GM12872 (cell line): ENCODE measurements around the gene ZAR1.

Source experiments
- TF ChIP-seq, protein P1 (sequence below): IDR thresholded peaks from 3 replicates; pipeline ENCODE4 v1.5.1; 2011; ENCODE audit warnings: low read depth, mild to moderate bottlenecking, low read length, moderate library complexity; ENCODE audit not compliant: insufficient read depth

The ZAR1 gene, protein sequence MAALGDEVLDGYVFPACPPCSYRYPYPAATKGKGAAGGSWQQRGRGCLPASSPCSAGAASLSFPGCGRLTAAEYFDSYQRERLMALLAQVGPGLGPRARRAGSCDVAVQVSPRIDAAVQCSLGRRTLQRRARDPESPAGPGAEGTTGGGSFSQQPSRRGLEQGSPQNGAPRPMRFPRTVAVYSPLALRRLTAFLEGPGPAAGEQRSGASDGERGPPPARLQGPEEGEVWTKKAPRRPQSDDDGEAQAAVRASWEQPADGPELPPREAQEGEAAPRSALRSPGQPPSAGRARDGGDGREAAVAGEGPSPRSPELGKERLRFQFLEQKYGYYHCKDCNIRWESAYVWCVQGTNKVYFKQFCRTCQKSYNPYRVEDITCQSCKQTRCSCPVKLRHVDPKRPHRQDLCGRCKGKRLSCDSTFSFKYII

DNA sequence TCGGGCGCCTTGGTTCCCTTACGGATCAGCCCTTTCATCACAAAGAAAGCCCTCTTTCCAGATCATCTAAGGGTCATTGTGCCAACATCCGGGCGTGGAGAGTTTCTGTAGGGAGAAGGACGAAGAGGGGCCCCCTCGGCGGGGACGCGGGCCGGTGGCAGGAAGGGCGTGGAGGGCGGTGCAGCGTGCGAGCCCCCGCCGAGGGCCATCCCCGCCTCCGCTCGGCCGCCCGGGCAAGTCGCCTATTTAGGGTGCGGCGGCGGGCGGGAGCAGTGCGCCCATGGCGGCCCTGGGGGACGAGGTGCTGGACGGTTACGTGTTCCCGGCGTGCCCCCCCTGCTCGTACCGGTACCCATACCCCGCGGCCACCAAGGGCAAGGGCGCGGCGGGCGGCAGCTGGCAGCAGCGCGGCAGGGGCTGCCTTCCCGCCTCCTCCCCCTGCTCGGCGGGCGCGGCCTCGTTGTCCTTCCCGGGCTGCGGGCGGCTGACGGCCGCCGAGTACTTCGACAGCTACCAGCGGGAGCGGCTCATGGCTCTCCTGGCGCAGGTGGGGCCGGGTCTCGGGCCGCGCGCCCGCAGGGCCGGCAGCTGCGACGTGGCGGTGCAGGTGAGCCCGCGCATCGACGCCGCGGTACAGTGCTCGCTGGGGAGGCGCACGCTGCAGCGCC, at the start of gene ZAR1:
Gene ZAR1 (plus strand): TSS at position 241 of the 668 bp plus-strand sequence. CDS start 40 bp downstream, at position 281.
- TF ChIP-seq, protein P1, sequence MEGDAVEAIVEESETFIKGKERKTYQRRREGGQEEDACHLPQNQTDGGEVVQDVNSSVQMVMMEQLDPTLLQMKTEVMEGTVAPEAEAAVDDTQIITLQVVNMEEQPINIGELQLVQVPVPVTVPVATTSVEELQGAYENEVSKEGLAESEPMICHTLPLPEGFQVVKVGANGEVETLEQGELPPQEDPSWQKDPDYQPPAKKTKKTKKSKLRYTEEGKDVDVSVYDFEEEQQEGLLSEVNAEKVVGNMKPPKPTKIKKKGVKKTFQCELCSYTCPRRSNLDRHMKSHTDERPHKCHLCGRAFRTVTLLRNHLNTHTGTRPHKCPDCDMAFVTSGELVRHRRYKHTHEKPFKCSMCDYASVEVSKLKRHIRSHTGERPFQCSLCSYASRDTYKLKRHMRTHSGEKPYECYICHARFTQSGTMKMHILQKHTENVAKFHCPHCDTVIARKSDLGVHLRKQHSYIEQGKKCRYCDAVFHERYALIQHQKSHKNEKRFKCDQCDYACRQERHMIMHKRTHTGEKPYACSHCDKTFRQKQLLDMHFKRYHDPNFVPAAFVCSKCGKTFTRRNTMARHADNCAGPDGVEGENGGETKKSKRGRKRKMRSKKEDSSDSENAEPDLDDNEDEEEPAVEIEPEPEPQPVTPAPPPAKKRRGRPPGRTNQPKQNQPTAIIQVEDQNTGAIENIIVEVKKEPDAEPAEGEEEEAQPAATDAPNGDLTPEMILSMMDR: no peak

DNA sequence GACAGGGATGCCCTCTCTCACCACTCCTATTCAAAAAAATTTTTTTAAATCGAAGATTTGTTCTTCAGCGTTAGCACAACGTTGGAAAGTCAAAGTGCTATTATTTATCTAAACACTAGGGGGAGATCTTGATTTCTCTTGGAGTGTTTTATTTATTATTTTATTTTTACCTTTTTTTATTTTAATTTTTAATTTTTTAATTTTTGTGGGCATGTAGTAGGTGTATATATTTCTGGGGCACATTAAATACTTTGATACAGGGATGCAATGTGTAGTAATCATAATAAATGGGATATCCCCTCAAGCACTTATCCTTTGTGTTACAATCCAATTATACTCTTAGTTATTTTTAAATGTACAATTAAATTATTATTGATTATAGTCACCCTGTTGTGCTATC, 44.3 kb upstream of the ZAR1 start:
- TF ChIP-seq, protein P1: no peak

DNA sequence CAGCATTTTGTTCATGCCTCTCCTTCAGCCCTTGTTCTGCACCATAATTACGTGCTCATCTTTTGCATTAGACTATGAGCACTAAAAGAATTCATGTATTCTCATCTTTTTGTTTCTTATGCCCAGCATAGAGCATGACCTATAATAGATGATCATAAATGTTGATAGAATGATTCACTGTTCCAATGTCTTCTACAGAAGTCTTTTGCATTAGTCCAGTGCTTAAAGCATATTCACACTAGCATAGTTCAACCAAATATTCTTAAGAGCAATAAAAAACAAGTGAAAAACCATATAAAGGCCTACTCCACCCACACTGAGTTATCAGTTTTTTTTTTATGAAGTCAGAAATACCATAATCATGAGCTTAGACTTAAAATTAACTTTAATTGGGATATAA, 43.4 kb upstream of the ZAR1 start:
- TF ChIP-seq, protein P1: no peak

DNA sequence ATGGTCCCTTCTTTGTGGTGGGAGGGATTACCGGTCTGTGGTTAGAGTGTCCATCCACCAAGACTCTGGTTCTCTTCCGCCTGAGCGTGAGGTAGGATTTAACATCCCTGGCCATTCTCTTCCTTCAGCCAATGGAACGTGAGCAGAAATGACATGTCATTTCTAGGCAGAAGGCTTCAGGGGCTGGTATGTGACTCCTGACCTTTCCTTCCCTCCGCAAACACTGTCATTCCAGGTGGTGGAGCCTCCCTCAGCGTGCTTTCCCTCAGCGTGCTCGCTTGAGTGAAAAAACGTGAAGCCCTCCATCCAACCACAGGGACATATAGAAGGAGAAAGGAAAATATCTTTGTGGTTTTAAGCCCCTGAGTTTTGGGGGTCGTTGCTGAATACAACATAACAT, 40.9 kb upstream of the ZAR1 start:
- TF ChIP-seq, protein P1: no peak

DNA sequence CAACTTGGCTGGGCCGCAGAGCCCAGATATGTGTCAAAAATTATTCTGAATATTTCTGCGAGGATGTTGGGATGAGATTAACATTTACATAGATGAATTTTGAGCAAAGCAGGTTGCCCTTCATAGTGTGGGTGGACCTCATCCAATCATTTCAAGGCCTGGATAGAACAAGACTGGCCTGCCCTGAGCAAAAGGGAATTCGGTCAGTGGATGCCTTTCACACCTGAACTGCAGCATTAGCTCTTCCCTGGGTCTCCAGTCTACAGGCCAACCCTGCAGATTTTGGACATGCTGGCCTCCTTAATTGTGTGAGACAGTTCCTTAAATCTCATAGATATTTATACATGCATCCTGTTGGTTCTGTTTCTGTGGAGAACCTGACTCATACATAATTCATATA, 39.3 kb upstream of the ZAR1 start:
- TF ChIP-seq, protein P1: no peak

DNA sequence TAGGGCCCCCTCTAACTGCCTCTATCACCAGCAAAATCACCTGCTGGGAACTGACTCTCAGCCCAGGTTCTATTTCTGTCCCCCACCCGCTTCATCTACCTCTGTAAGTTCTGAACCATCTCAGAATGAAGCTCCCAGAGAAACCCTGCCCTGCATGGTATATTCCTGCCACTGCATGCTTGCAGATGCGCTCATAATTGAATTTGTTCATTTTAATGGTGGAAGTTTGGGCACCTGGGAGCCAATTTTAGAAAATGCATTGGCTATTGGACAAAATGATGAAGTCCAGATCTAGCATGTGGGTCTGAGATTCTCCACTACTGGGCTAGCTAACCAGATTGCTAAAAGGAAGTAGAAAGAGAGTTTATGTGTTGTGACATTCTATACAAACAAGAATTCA, 35.5 kb upstream of the ZAR1 start:
- TF ChIP-seq, protein P1: no peak

DNA sequence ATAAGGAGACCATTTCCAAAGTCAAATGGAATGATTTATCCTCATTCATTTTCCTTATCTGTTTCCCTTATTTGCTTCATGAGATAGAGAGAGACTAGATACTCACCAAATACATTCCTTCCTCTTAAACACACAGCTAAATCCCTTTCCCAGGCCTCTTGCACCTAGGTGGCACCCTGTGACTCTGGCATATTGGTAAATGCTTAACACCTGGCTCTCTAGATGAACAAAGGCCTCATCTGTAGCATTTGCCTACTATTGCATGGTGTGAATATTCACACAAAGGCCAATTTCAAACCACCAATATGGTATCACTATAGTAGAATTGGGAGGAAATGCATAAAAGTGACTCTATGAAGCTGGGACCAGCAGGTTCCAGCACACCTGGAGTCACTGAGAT, 29.1 kb upstream of the ZAR1 start:
- TF ChIP-seq, protein P1: no peak
